H1 (cell line): ENCODE measurements around the gene SKP2. TPM values are rescaled to one million over a fixed set of nuclear protein-coding genes. Genes with fewer than 3 reads are reported as not detected.

Experiments
- CTCF ChIA-PET: fragments of 300-600 bp; sonication (Branson Sonifier 250); formaldehyde crosslinking; loops from one replicate; lab custom pipeline; 2021; ENCODE audit not compliant: partially characterized antibody; lab: Charles Lee
- POLR2A ChIA-PET: fragments of 300-600 bp; sonication (Branson Sonifier 250); formaldehyde crosslinking; loops from one replicate; lab custom pipeline; 2021; ENCODE audit warnings: inconsistent platforms; ENCODE audit not compliant: partially characterized antibody; lab: Charles Lee
- DNase-seq, 2 experiments: peaks; one replicate each; pipeline versions ENCODE4 v3.0.0 to v3.0.0-alpha.2; 2010 to 2022; ENCODE audit warnings: low spot score in 2 of 2, low read depth in 1 of 2, mixed read lengths in 1 of 2
- FAIRE-seq: peaks from 2 replicates; lab custom pipeline; 2011; peaks lifted over from hg19 to GRCh38; lab: Jason Lieb, UNC
- H2AFZ ChIP-seq: 2 replicates; pipeline ENCODE4 v1.8.1; 2012; ENCODE audit warnings: low read length, inconsistent platforms
- H2AK5ac ChIP-seq: 2 replicates; pipeline ENCODE4 v1.6.1; 2013; ENCODE audit warnings: low read depth, low read length
- H2BK120ac ChIP-seq: replicated peaks from 2 replicates; pipeline ENCODE3; 2013; ENCODE audit warnings: low read depth, low read length, inconsistent platforms
- H2BK12ac ChIP-seq: 2 replicates; pipeline ENCODE4 v1.6.1; 2013; ENCODE audit warnings: low read depth, low read length
- H2BK15ac ChIP-seq: 2 replicates; pipeline ENCODE4 v1.6.1; 2013; ENCODE audit warnings: low read length
- H2BK20ac ChIP-seq: 2 replicates; pipeline ENCODE4 v1.6.1; 2013; ENCODE audit warnings: low read length
- H2BK5ac ChIP-seq: 2 replicates; pipeline ENCODE4 v1.6.1; 2013; ENCODE audit warnings: low read depth, low read length
- H3K14ac ChIP-seq: 2 replicates; pipeline ENCODE4 v1.6.1; 2013; ENCODE audit warnings: inconsistent platforms; ENCODE audit not compliant: insufficient read length
- H3K18ac ChIP-seq: 2 replicates; pipeline ENCODE4 v1.6.1; 2013; ENCODE audit warnings: low read length; ENCODE audit errors: extremely low read depth
- H3K23ac ChIP-seq: 2 replicates; pipeline ENCODE4 v1.6.1; 2013; ENCODE audit warnings: inconsistent platforms; ENCODE audit not compliant: insufficient read length
- H3K23me2 ChIP-seq: 2 replicates; pipeline ENCODE4 v1.6.1; 2013; ENCODE audit warnings: low read depth, low read length
- H3K27ac ChIP-seq: 2 replicates; pipeline ENCODE4 v1.6.1; 2011; ENCODE audit warnings: low read depth, low read length, inconsistent platforms
- H3K27me3 ChIP-seq, 4 experiments: replicated peaks in 1 of 4; 1 replicate in 1 of 4; 2 replicates in 3 of 4; pipeline versions ENCODE4 v1.6.1 to v1.8.1; 2011 to 2013; ENCODE audit warnings: low read length in 3 of 4, mild to moderate bottlenecking in 3 of 4, inconsistent platforms in 2 of 4, mixed read lengths in 2 of 4, moderate library complexity in 1 of 4; ENCODE audit not compliant: control insufficient read depth in 3 of 4, insufficient read depth in 3 of 4; ENCODE audit errors: extremely low read depth in 1 of 4
- H3K36me3 ChIP-seq, 4 experiments: 2 replicates each; pipeline versions ENCODE4 v1.6.1 to v1.8.1; 2011 to 2013; ENCODE audit warnings: mild to moderate bottlenecking in 4 of 4, low read length in 3 of 4, moderate library complexity in 2 of 4, control low read depth in 1 of 4, inconsistent platforms in 1 of 4; ENCODE audit not compliant: insufficient read depth in 4 of 4, control insufficient read depth in 2 of 4
- H3K4ac ChIP-seq: replicated peaks from 2 replicates; pipeline ENCODE3; 2013; ENCODE audit warnings: low read length, low read depth, mixed read lengths, inconsistent platforms; ENCODE audit not compliant: insufficient read length
- H3K4me1 ChIP-seq, 4 experiments: replicated peaks in 1 of 4; 1 replicate in 1 of 4; 2 replicates in 3 of 4; pipeline versions ENCODE4 v1.6.1 to v1.8.1; 2011 to 2013; ENCODE audit warnings: low read length in 3 of 4, inconsistent platforms in 2 of 4, mixed read lengths in 1 of 4; ENCODE audit not compliant: insufficient read depth in 4 of 4, control insufficient read depth in 3 of 4
- H3K4me2 ChIP-seq, 2 experiments: 2 replicates each; pipeline versions ENCODE4 v1.6.1 to v1.8.1; 2011 to 2013; ENCODE audit warnings: low read depth in 2 of 2, low read length in 2 of 2, control low read depth in 1 of 2, inconsistent platforms in 1 of 2, mild to moderate bottlenecking in 1 of 2; ENCODE audit not compliant: insufficient read depth in 1 of 2
- H3K4me3 ChIP-seq, 4 experiments: fragments of 200-600, 300-600 bp in 1 of 4; sonication (generic), shearing (Covaris generic), sonication (Bioruptor Twin) in 1 of 4; 2 replicates each; pipeline versions ENCODE4 v1.5.1 to v1.8.1; 2011 to 2016; ENCODE audit warnings: low read length in 4 of 4, low read depth in 3 of 4, control low read depth in 2 of 4, inconsistent platforms in 2 of 4, mild to moderate bottlenecking in 2 of 4, mixed read lengths in 1 of 4, moderate library complexity in 1 of 4; ENCODE audit not compliant: insufficient read depth in 2 of 4; ENCODE audit errors: extremely low read depth in 1 of 4
- H3K56ac ChIP-seq: replicated peaks from 2 replicates; pipeline ENCODE3; 2013; ENCODE audit warnings: low read depth, mild to moderate bottlenecking, mixed read lengths, low read length, inconsistent platforms; ENCODE audit not compliant: insufficient read length
- H3K79me1 ChIP-seq: 2 replicates; pipeline ENCODE4 v1.6.1; 2013; ENCODE audit warnings: low read depth, low read length, control low read depth
- H3K79me2 ChIP-seq, 2 experiments: 2 replicates each; pipeline versions ENCODE4 v1.6.1 to v1.8.1; 2012 to 2013; ENCODE audit warnings: low read length in 2 of 2, mild to moderate bottlenecking in 2 of 2, inconsistent platforms in 1 of 2; ENCODE audit not compliant: insufficient read depth in 2 of 2, control insufficient read depth in 1 of 2
- H3K9ac ChIP-seq, 4 experiments: replicated peaks in 1 of 4; 1 replicate in 1 of 4; 2 replicates in 3 of 4; pipeline versions ENCODE4 v1.6.1 to v1.8.1; 2011 to 2013; ENCODE audit warnings: low read depth in 3 of 4, low read length in 3 of 4, control low read depth in 2 of 4, mild to moderate bottlenecking in 2 of 4, moderate library complexity in 2 of 4, inconsistent platforms in 1 of 4; ENCODE audit errors: extremely low read depth in 1 of 4
- H3K9me3 ChIP-seq, 2 experiments: 2 replicates each; pipeline versions ENCODE4 v1.6.1 to v1.8.1; 2012 to 2013; ENCODE audit warnings: mild to moderate bottlenecking in 2 of 2, moderate library complexity in 2 of 2, control low read depth in 1 of 2, inconsistent platforms in 1 of 2, low read depth in 1 of 2, low read length in 1 of 2, mixed read lengths in 1 of 2; ENCODE audit not compliant: insufficient read depth in 2 of 2
- H4K20me1 ChIP-seq, 2 experiments: replicated peaks in 1 of 2; 2 replicates each; pipeline versions ENCODE3 to v1.8.1; 2011 to 2013; ENCODE audit warnings: inconsistent platforms in 2 of 2, low read length in 2 of 2, mild to moderate bottlenecking in 1 of 2; ENCODE audit not compliant: insufficient read depth in 2 of 2, control insufficient read depth in 1 of 2
- H4K5ac ChIP-seq: 2 replicates; pipeline ENCODE4 v1.6.1; 2013; ENCODE audit warnings: low read length, low read depth, mixed read lengths, inconsistent platforms; ENCODE audit not compliant: insufficient read length
- H4K8ac ChIP-seq: 2 replicates; pipeline ENCODE4 v1.8.0; 2013; ENCODE audit warnings: mild to moderate bottlenecking, moderate library complexity, low read length, inconsistent platforms; ENCODE audit not compliant: insufficient read depth; ENCODE audit errors: extremely low read depth
- H4K91ac ChIP-seq: replicated peaks from 2 replicates; pipeline ENCODE3; 2013; ENCODE audit warnings: low read length, mixed read lengths, inconsistent platforms; ENCODE audit not compliant: insufficient read length
- HDAC2 ChIP-seq, 2 experiments: fragments of 300-600 bp in 1 of 2; sonication (generic) in 1 of 2; IDR thresholded peaks; 2 replicates each; pipeline ENCODE4 v1.6.1; 2011 to 2012; ENCODE audit warnings: low read depth in 2 of 2, low read length in 2 of 2, mild to moderate bottlenecking in 2 of 2, moderate library complexity in 2 of 2, borderline replicate concordance in 1 of 2, inconsistent platforms in 1 of 2
- RXRA ChIP-seq: IDR thresholded peaks from 2 replicates; pipeline ENCODE4 v1.6.1; 2011; ENCODE audit warnings: low read depth, mild to moderate bottlenecking, low read length, moderate library complexity; ENCODE audit not compliant: insufficient read depth
- SAP30 ChIP-seq: fragments of 300-600 bp; sonication (generic); IDR thresholded peaks from 2 replicates; pipeline ENCODE4 v1.7.1; 2012; ENCODE audit warnings: low read length, moderate library complexity, mild to moderate bottlenecking, inconsistent platforms; ENCODE audit not compliant: insufficient read depth, insufficient replicate concordance
- SIN3A ChIP-seq, 2 experiments: IDR thresholded peaks in 1 of 2; conservative IDR thresholded peaks in 1 of 2; 2 replicates each; pipeline ENCODE4 v1.6.1; 2011 to 2012; ENCODE audit warnings: low read length in 2 of 2, improper control_type of control experiment in 1 of 2, low read depth in 1 of 2, mild to moderate bottlenecking in 1 of 2
- SRF ChIP-seq: IDR thresholded peaks from 2 replicates; pipeline ENCODE4 v1.6.1; 2011; ENCODE audit warnings: mild to moderate bottlenecking, low read depth, low read length, moderate library complexity
- WGBS, 2 experiments: shearing (Covaris generic) in 1 of 2; methylation state at CpG; one replicate each; pipeline versions ENCODE4 v1.1.6 to v1.1.7; 2013 to 2015; ENCODE audit warnings: low lambda C conversion rate in 2 of 2, mixed read lengths in 2 of 2, inconsistent platforms in 1 of 2, low coverage in 1 of 2, missing lambda C conversion rate in 1 of 2; ENCODE audit not compliant: insufficient replicate concordance in 2 of 2, insufficient coverage in 1 of 2, insufficient read length in 1 of 2; ENCODE audit errors: extremely low coverage in 1 of 2, missing lambda C conversion rate in 1 of 2; 5-methylcytosine and 5-hydroxymethylcytosine counted together
- long read RNA-seq, 2 experiments: library from RNA in 1 of 2; library from capped mRNA in 1 of 2; stranded (forward); transcript quantifications; one replicate each; pipeline ENCODE4 v2.0.0, GENCODE V29; 2021; ENCODE audit warnings: inconsistent platforms in 1 of 2
- polyA minus RNA-seq, 3 experiments: library from RNA; depleted of rRNA, polyadenylated mRNA; stranded (reverse); fragments of >200 nt; gene quantifications; 1 replicate in 2 of 3; 2 replicates in 1 of 3; pipeline ENCODE4 v1.2.3, GENCODE V29; 2011
- polyA plus RNA-seq, 7 experiments: library from polyadenylated mRNA; depleted of rRNA in 3 of 7; stranded (reverse) in 5 of 7; unstranded in 2 of 7; fragments of >200 nt in 5 of 7; fragments of 200-250 nt in 2 of 7; gene quantifications; 1 replicate in 5 of 7; 2 replicates in 1 of 7; 4 replicates in 1 of 7; pipeline versions ENCODE4 v1.2.1 to v1.2.3, GENCODE V29; 2011 to 2013; ENCODE audit warnings: missing spikeins in 2 of 7, mixed read lengths in 2 of 7
- total RNA-seq: library from RNA; stranded (reverse); fragmentation: NEBNext Ultra II Directional; extraction: Animal tissue kit (Norgen Biotek cat#: 25700); gene quantifications from 2 replicates; pipeline ENCODE4 v1.2.1, GENCODE V29; 2021

SKP2 gene
- total RNA-seq (104 TPM in 2 replicates), polyA plus RNA-seq (2011; rRNA removed) (44.3 and 49.9 TPM in 2 replicates), polyA minus RNA-seq (2011; rRNA and poly(A)+ RNA removed) (88.9 and 129 TPM in 2 replicates)
- 57.4 TPM for polyA plus RNA-seq (2011; cell fraction: cytosol; rRNA removed)
- polyA plus RNA-seq (2011; cell fraction: nucleus; rRNA removed), result 39.0 TPM
- polyA plus RNA-seq (2012, experiment 1 of 2), result 51.0 to 89.4 TPM (median 62.0 TPM) in 4 replicates
- 21.8 TPM for polyA plus RNA-seq (2012, experiment 2 of 2)
- polyA plus RNA-seq (2013, experiment 1 of 2), result 56.4 TPM
- 59.0 TPM for polyA plus RNA-seq (2013, experiment 2 of 2)
- polyA minus RNA-seq (2011; cell fraction: cytosol; rRNA and poly(A)+ RNA removed), result 57.6 TPM
- 49.6 TPM for polyA minus RNA-seq (2011; cell fraction: nucleus; rRNA and poly(A)+ RNA removed)
- long read RNA-seq, experiment 1, transcript SKP2-202 (10 exons, 3,759 nt), result minor isoform, 6 of 67 reads
- long read RNA-seq, experiment 1, transcript SKP2-201 (10 exons, 1,537 nt), result major isoform, 21 of 67 reads
- long read RNA-seq, experiment 1, partial matches to known transcripts, result 29 of 67 reads
- long read RNA-seq, experiment 1, other reads (novel, unspliced or antisense), result 11 of 67 reads
- long read RNA-seq, experiment 2, transcript SKP2-201 (10 exons, 1,537 nt), result major isoform, 26 of 53 reads
- long read RNA-seq, experiment 2, transcript SKP2-202 (10 exons, 3,759 nt), result minor isoform, 10 of 53 reads
- long read RNA-seq, experiment 2, partial matches to known transcripts, result 7 of 53 reads
- long read RNA-seq, experiment 2, other reads (novel, unspliced or antisense), result 10 of 53 reads

- H3K14ac ChIP-seq, result no peak within 1 kb of the TSS
- 0 out of 2 replicates have a peak within 1 kb of the TSS, but pooled peaks have one; percentile 41 for H2BK12ac ChIP-seq
- H3K27me3 ChIP-seq, result no peaks in the 10 kb centered on the region
- H3K9ac ChIP-seq, result peak within 1 kb of the TSS; percentile 77 to 97 (median 84)
- H2BK20ac ChIP-seq, result no peak within 1 kb of the TSS
- H3K36me3 ChIP-seq, result peaks cover 0 to 29% (median 8%) of the 10 kb centered on the region in 4 experiments; a peak in 7 of 8 replicates
- H4K8ac ChIP-seq, result peak within 1 kb of the TSS; percentile 81; the same call in 1 of the 2 replicates
- no peak within 1 kb of the TSS for H2BK120ac ChIP-seq
- peak; percentile 92 to 94 for DNase-seq
- H2AFZ ChIP-seq, result peak within 1 kb of the TSS; percentile 88
- H2BK5ac ChIP-seq, result peak within 1 kb of the TSS; percentile 55; the same call in 1 of the 2 replicates
- no peak within 1 kb of the TSS for H4K91ac ChIP-seq
- peak within 1 kb of the TSS; percentile 50 for H3K56ac ChIP-seq
- no peak within 1 kb of the TSS for H2AK5ac ChIP-seq
- H2BK15ac ChIP-seq, result no peak within 1 kb of the TSS
- H3K4me2 ChIP-seq, result peak within 1 kb of the TSS; percentile 94 to 96
- peak; percentile 81 for FAIRE-seq
- H3K18ac ChIP-seq, result peak within 1 kb of the TSS; percentile 81
- no peak within 1 kb of the TSS for H3K4ac ChIP-seq
- ChIA-PET CTCF (interaction anchor here (0.6 to 6.1 kb wide), 12 partner anchors 9 to 188 kb away, joined by 3 to 44 read pairs (median 5); partner anchors contain the start of genes NADK2 and UGT3A2), POLR2A (interaction anchor here (0.5 to 2.4 kb wide), 10 partner anchors 10 to 997 kb away, joined by 3 to 13 read pairs (median 4); partner anchors contain the start of genes NADK2, PRLR and UGT3A2)
- peaks cover 0 to 36% of the 10 kb centered on the region in 2 experiments; a peak in 3 of 4 replicates for H3K79me2 ChIP-seq
- peaks cover 0 to 5% (median 2%) of the 10 kb centered on the region in 4 experiments; a peak in 3 of 7 replicates for H3K4me1 ChIP-seq
- H3K79me1 ChIP-seq, result no peaks in the 10 kb centered on the region
- no peaks in the 10 kb centered on the region for H4K20me1 ChIP-seq
- peaks cover 12% of the 10 kb centered on the region; the same call in 1 of the 2 replicates for H3K23me2 ChIP-seq
- H3K9me3 ChIP-seq, result no peaks in the 10 kb centered on the region
- peak within 1 kb of the TSS; percentile 42; the same call in 1 of the 2 replicates for H3K27ac ChIP-seq
- no peak within 1 kb of the TSS for H3K23ac ChIP-seq
- peak within 1 kb of the TSS; percentile 85 to 90 (median 86) for H3K4me3 ChIP-seq
- no peak within 1 kb of the TSS for H4K5ac ChIP-seq
- 2% methylated on average over 79 of the region's 81 CpGs; no CpG with 5 or more reads in 1 of the 2 experiments for WGBS, 2 experiments
- TF ChIP-seq SRF (no peak), SIN3A (conservative IDR thresholded peaks at IDR 0.05 in 1 of 2, IDR thresholded peaks at IDR 0.05 in 1 of 2; ENCODE audit: low read depth in 1 of 2, low read length in 2 of 2) (peak; percentile 35 to 83; a peak in 1 of 4 replicates), RXRA (no peak), SAP30 (peak; percentile 82), HDAC2 (IDR thresholded peaks at IDR 0.05; ENCODE audit: borderline replicate concordance in 1 of 2, low read depth in 2 of 2, low read length in 2 of 2) (peak; percentile 79 to 90; a peak in 2 of 4 replicates)
Measured at GRCh38 chr5:36151434-36152323, at the start of gene SKP2, which contains the start of gene LMBRD2. SKP2 (plus strand) TSS chr5:36152111; CDS start chr5:36152263, 152 bp downstream. LMBRD2 (minus strand) TSS chr5:36151887; CDS start chr5:36143349, 8,538 bp downstream.
